Neural cell (in vitro differentiated cells): ENCODE measurements around the gene EDN1.

ENCODE experiments used
- EZH2 ChIP-seq: fragments of 200-600, 300-800 bp; shearing (Covaris generic), sonication (generic); IDR thresholded peaks from 2 replicates; pipeline ENCODE4 v1.6.1; 2014; ENCODE audit warnings: antibody characterized with exemption, low read length, borderline replicate concordance, mild to moderate bottlenecking; ENCODE audit not compliant: insufficient read depth, poor library complexity, severe bottlenecking
- POLR2AphosphoS5 ChIP-seq: IDR thresholded peaks from 2 replicates; pipeline ENCODE4 v1.6.1; 2012
- RAD21 ChIP-seq: fragments of 450-650 bp; conservative IDR thresholded peaks from 2 replicates; pipeline ENCODE4 v1.6.1; 2014; ENCODE audit warnings: antibody characterized with exemption, mild to moderate bottlenecking, moderate library complexity
- TAF1 ChIP-seq: IDR thresholded peaks from 2 replicates; pipeline ENCODE4 v1.6.1; 2012; ENCODE audit warnings: low read depth
- TF ChIP-seq, protein P1 (sequence below): fragments of 450-650 bp; IDR thresholded peaks from 2 replicates; pipeline ENCODE4 v1.5.1; 2014; ENCODE audit warnings: antibody characterized with exemption, mild to moderate bottlenecking, moderate library complexity; ENCODE audit not compliant: poor library complexity, severe bottlenecking

DNA sequence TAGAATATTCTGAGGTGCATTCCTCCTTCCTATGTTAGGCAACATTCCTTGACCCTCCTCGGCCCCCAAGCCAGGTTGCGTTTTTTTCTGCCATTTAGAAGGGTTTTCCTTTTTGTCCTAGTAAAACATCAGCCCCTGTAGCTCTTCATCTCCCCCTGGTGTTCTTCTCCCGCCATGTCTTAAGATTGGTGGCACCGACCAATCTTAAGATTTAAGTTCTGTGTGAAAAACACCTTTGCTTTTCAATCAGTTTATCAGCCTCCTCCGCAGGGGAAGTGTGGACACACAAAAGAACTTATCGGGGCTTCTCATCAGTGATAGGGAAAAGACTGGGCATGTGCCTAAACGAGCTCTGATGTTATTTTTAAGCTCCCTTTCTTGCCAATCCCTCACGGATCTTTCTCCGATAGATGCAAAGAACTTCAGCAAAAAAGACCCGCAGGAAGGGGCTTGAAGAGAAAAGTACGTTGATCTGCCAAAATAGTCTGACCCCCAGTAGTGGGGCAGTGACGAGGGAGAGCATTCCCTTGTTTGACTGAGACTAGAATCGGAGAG lies 719 bp upstream of the EDN1 start:
- TF ChIP-seq, protein P1, sequence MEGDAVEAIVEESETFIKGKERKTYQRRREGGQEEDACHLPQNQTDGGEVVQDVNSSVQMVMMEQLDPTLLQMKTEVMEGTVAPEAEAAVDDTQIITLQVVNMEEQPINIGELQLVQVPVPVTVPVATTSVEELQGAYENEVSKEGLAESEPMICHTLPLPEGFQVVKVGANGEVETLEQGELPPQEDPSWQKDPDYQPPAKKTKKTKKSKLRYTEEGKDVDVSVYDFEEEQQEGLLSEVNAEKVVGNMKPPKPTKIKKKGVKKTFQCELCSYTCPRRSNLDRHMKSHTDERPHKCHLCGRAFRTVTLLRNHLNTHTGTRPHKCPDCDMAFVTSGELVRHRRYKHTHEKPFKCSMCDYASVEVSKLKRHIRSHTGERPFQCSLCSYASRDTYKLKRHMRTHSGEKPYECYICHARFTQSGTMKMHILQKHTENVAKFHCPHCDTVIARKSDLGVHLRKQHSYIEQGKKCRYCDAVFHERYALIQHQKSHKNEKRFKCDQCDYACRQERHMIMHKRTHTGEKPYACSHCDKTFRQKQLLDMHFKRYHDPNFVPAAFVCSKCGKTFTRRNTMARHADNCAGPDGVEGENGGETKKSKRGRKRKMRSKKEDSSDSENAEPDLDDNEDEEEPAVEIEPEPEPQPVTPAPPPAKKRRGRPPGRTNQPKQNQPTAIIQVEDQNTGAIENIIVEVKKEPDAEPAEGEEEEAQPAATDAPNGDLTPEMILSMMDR: peak; percentile 48
- TF ChIP-seq POLR2AphosphoS5 (no peak), EZH2 (no peak), TAF1 (no peak), RAD21 (no peak)
